K562 (cell line): ENCODE measurements around the gene RCOR1. TPM values are rescaled to one million over a fixed set of nuclear protein-coding genes. Genes with fewer than 3 reads are reported as not detected.

ENCODE experiments used
- ATF2 ChIP-seq: sonication (generic); formaldehyde crosslinking; IDR thresholded peaks from 2 replicates; pipeline ENCODE4 v1.8.1; 2022; ENCODE audit warnings: missing genetic modification reagents
- CBX8 ChIP-seq: fragments of 200-600 bp; sonication (generic); IDR thresholded peaks from 2 replicates; pipeline ENCODE4 v1.6.1; 2012; ENCODE audit warnings: borderline replicate concordance, mixed run types, low read depth, mild to moderate bottlenecking, moderate library complexity, mixed read lengths, low read length, control low read depth, inconsistent platforms; ENCODE audit not compliant: poor library complexity, severe bottlenecking; ENCODE audit errors: extremely low read depth
- COPS2 ChIP-seq: fragments of 450-650 bp; conservative IDR thresholded peaks from 2 replicates; pipeline ENCODE4 v1.6.1; 2016; ENCODE audit warnings: mild to moderate bottlenecking, moderate library complexity
- E2F1 ChIP-seq: sonication (generic); formaldehyde crosslinking; IDR thresholded peaks from 2 replicates; pipeline ENCODE4 v1.8.1; 2023; ENCODE audit warnings: mild to moderate bottlenecking, missing genetic modification reagents, moderate library complexity
- GTF2E2 ChIP-seq: fragments of 200-800 bp; sonication (Bioruptor generic); IDR thresholded peaks from 2 replicates; pipeline ENCODE4 v1.6.1; 2016; ENCODE audit warnings: missing genetic modification characterization, missing compliant biosample characterization
- HINFP ChIP-seq: fragments of 450-650 bp; conservative IDR thresholded peaks from 2 replicates; pipeline ENCODE4 v1.6.1; 2016; ENCODE audit warnings: missing genetic modification characterization, low read depth, mild to moderate bottlenecking, control low read depth, missing compliant biosample characterization
- HMGN3 ChIP-seq: IDR thresholded peaks from 2 replicates; pipeline ENCODE4 v1.6.1; 2011; ENCODE audit warnings: borderline replicate concordance, low read depth, mild to moderate bottlenecking, mixed read lengths, low read length; ENCODE audit not compliant: insufficient read length; ENCODE audit errors: extremely low read depth
- MITF ChIP-seq: IDR thresholded peaks from 2 replicates; pipeline ENCODE4 v1.6.1; 2014; ENCODE audit warnings: antibody characterized with exemption
- NCOA4 ChIP-seq: fragments of 450-650 bp; IDR thresholded peaks from 2 replicates; pipeline ENCODE4 v1.6.1; 2018; ENCODE audit warnings: mild to moderate bottlenecking; ENCODE audit not compliant: partially characterized antibody
- NR2C2 ChIP-seq, 2 experiments: fragments of 200-800 bp in 1 of 2; sonication (Bioruptor generic) in 1 of 2; sonication (generic) in 1 of 2; formaldehyde crosslinking in 1 of 2; IDR thresholded peaks; 2 replicates each; pipeline versions ENCODE4 v1.6.1 to v1.8.0; 2016 to 2022; ENCODE audit warnings: mild to moderate bottlenecking in 1 of 2, missing compliant biosample characterization in 1 of 2, missing genetic modification characterization in 1 of 2, missing genetic modification reagents in 1 of 2
- OTX1 ChIP-seq: fragments of 450-650 bp; formaldehyde crosslinking; IDR thresholded peaks from 2 replicates; pipeline ENCODE4 v1.4.0; 2022; ENCODE audit warnings: mild to moderate bottlenecking
- SNRNP70 ChIP-seq: fragments of 200-400 bp; formaldehyde crosslinking; optimal IDR thresholded peaks from 2 replicates; pipeline ENCODE3; 2017; ENCODE audit warnings: low read depth, low read length
- SP1 ChIP-seq: sonication (generic); formaldehyde crosslinking; IDR thresholded peaks from 2 replicates; pipeline ENCODE4 v1.8.1; 2022; ENCODE audit warnings: mild to moderate bottlenecking, missing genetic modification reagents
- SRSF1 ChIP-seq: fragments of 200-400 bp; formaldehyde crosslinking; IDR thresholded peaks from 2 replicates; pipeline ENCODE4 v1.6.1; 2017; ENCODE audit warnings: mild to moderate bottlenecking, low read depth, low read length, moderate library complexity
- SRSF3 ChIP-seq: fragments of 200-400 bp; formaldehyde crosslinking; IDR thresholded peaks from 2 replicates; pipeline ENCODE4 v1.6.1; 2016; ENCODE audit warnings: mild to moderate bottlenecking, low read length, moderate library complexity; ENCODE audit not compliant: insufficient read depth
- ZNF197 ChIP-seq: fragments of 200-800 bp; sonication (Bioruptor generic); IDR thresholded peaks from 2 replicates; pipeline ENCODE4 v1.6.1; 2016; ENCODE audit warnings: low read depth, missing genetic modification characterization, missing compliant biosample characterization
- ZNF3 ChIP-seq: fragments of 250-450 bp; sonication (Bioruptor Pico); IDR thresholded peaks from 2 replicates; pipeline ENCODE4 v1.5.0; 2021; ENCODE audit warnings: mild to moderate bottlenecking, moderate library complexity
- ZNF740 ChIP-seq, 3 experiments: fragments of 200-800 bp in 1 of 3; sonication (Bioruptor generic) in 1 of 3; sonication (generic) in 1 of 3; formaldehyde crosslinking in 1 of 3; IDR thresholded peaks; 2 replicates each; pipeline versions ENCODE4 v1.6.1 to v1.8.0; 2016 to 2022; ENCODE audit warnings: mild to moderate bottlenecking in 2 of 3, missing compliant biosample characterization in 2 of 3, missing genetic modification characterization in 2 of 3, missing genetic modification reagents in 1 of 3
- polyA plus RNA-seq, 8 experiments: library from polyadenylated mRNA; depleted of rRNA in 4 of 8; stranded (reverse) in 5 of 8; unstranded in 3 of 8; fragments of >200 nt; fragmentation: Nextera tagmentation in 2 of 8; fragmentation: Illumina TruSeq in 1 of 8; extraction: Ambion mirVana in 2 of 8; extraction: Trizol in 1 of 8; gene quantifications; 2 replicates each; pipeline versions ENCODE4 v1.2.1 to v1.2.3, GENCODE V29; 2011 to 2014; ENCODE audit warnings: inconsistent platforms in 1 of 8, missing spikeins in 1 of 8
- total RNA-seq, 7 experiments: library from RNA; depleted of rRNA in 6 of 7; stranded (reverse); fragments of >200 nt in 6 of 7; fragmentation: Illumina TruSeq in 2 of 7; extraction: Trizol in 2 of 7; gene quantifications; 2 replicates each; pipeline versions ENCODE4 v1.2.1 to v1.2.3, GENCODE V29; 2011 to 2021; ENCODE audit warnings: low replicate concordance in 1 of 7

The RCOR1 gene
- total and polyA plus RNA-seq, 9 of the 15 experiments (the other 6 are each of a cell fraction or from before 2014, with no cell fraction given): 8.5 to 47.9 (median 20.9) TPM

GRCh38 chr14:102776761-102777710 lies 184.6 kb downstream of the RCOR1 start, which contains the start of gene TRAF3 (continued):
- TF ChIP-seq ZNF740 (CRISPR knock-in tag; IDR thresholded peaks at IDR 0.05) (peak; percentile 89), ZNF740 (tag; IDR thresholded peaks at IDR 0.05) (0 out of 4 replicates have a peak, but pooled peaks of 1 of the 2 experiments have one; percentile 29), SRSF3 (no peak), ZNF197 (CRISPR knock-in tag) (peak; percentile 63; the same call in 1 of the 2 replicates), SRSF1 (no peak), GTF2E2 (tag) (no peak), HINFP (tag) (no peak), ZNF3 (CRISPR knock-in tag) (no peak), NR2C2 (CRISPR knock-in tag; IDR thresholded peaks at IDR 0.05) (no peak), NR2C2 (tag; IDR thresholded peaks at IDR 0.05) (no peak; the same call in 1 of the 2 replicates), E2F1 (CRISPR knock-in tag) (no peak), HMGN3 (no peak), CBX8 (no peak), COPS2 (no peak), SP1 (CRISPR knock-in tag) (no peak), SNRNP70 (no peak), MITF (no peak), OTX1 (CRISPR knock-in tag) (no peak), NCOA4 (no peak), ATF2 (CRISPR knock-in tag) (no peak)
